H1 (cell line): ENCODE measurements around the gene NR1D2. TPM values are rescaled to one million over a fixed set of nuclear protein-coding genes. Genes with fewer than 3 reads are reported as not detected.

ENCODE experiments used
- BACH1 ChIP-seq: IDR thresholded peaks from 2 replicates; pipeline ENCODE4 v1.6.1; 2012; ENCODE audit warnings: low read length, improper control_type of control experiment
- CBX5 ChIP-seq: fragments of 300-800, 300-1000 bp; sonication (generic); IDR thresholded peaks from 2 replicates; pipeline ENCODE4 v1.7.1; 2016; ENCODE audit warnings: antibody characterized with exemption, low read length, low read depth
- CHD2 ChIP-seq: IDR thresholded peaks from 2 replicates; pipeline ENCODE4 v1.6.1; 2012; ENCODE audit warnings: low read length, improper control_type of control experiment
- CREB1 ChIP-seq: IDR thresholded peaks from 2 replicates; pipeline ENCODE4 v1.6.1; 2012; ENCODE audit warnings: inconsistent platforms
- CTCF ChIP-seq, 3 experiments: IDR thresholded peaks; 1 replicate in 2 of 3; 2 replicates in 1 of 3; pipeline versions ENCODE4 v1.5.1 to v1.6.1; 2011; ENCODE audit warnings: low read length in 3 of 3, mild to moderate bottlenecking in 3 of 3, inconsistent platforms in 2 of 3, low read depth in 1 of 3, moderate library complexity in 1 of 3; ENCODE audit not compliant: insufficient read depth in 1 of 3; ENCODE audit errors: control extremely low read depth in 1 of 3
- FOSL1 ChIP-seq: IDR thresholded peaks from 2 replicates; pipeline ENCODE4 v1.6.1; 2011; ENCODE audit warnings: mild to moderate bottlenecking, low read depth, low read length, moderate library complexity; ENCODE audit not compliant: insufficient read depth
- GABPA ChIP-seq: IDR thresholded peaks from 2 replicates; pipeline ENCODE4 v1.6.1; 2011; ENCODE audit warnings: mild to moderate bottlenecking, low read length, moderate library complexity, borderline replicate concordance; ENCODE audit not compliant: insufficient read depth
- GTF2F1 ChIP-seq: IDR thresholded peaks from 2 replicates; pipeline ENCODE4 v1.6.1; 2012; ENCODE audit warnings: low read depth, low read length, improper control_type of control experiment, borderline replicate concordance
- JUN ChIP-seq: IDR thresholded peaks from 2 replicates; pipeline ENCODE4 v1.6.1; 2011; ENCODE audit warnings: low read depth, mild to moderate bottlenecking, improper control_type of control experiment, low read length
- KDM1A ChIP-seq: fragments of 200-600, 300-600 bp; sonication (generic); IDR thresholded peaks from 2 replicates; pipeline ENCODE4 v1.7.1; 2016; ENCODE audit warnings: mild to moderate bottlenecking, low read length, borderline replicate concordance
- KDM5A ChIP-seq: fragments of 200-600 bp; IDR thresholded peaks from 2 replicates; pipeline ENCODE4 v1.7.1; 2012; ENCODE audit warnings: mild to moderate bottlenecking, low read length, inconsistent platforms, mixed read lengths
- MAFK ChIP-seq: IDR thresholded peaks from 2 replicates; pipeline ENCODE4 v1.6.1; 2012; ENCODE audit warnings: low read depth, mild to moderate bottlenecking, improper control_type of control experiment, low read length
- NRF1 ChIP-seq: IDR thresholded peaks from 2 replicates; pipeline ENCODE4 v1.6.1; 2011; ENCODE audit warnings: mild to moderate bottlenecking, low read depth, low read length, improper control_type of control experiment
- PHF8 ChIP-seq: fragments of 200-600 bp; sonication (generic); conservative IDR thresholded peaks from 2 replicates; pipeline ENCODE4 v1.7.1; 2012; ENCODE audit warnings: low read depth, mild to moderate bottlenecking, inconsistent platforms, low read length, moderate library complexity
- POLR2A ChIP-seq, 2 experiments: IDR thresholded peaks; 1 replicate in 1 of 2; 2 replicates in 1 of 2; pipeline ENCODE4 v1.6.1; 2011; ENCODE audit warnings: low read depth in 2 of 2, low read length in 2 of 2, mild to moderate bottlenecking in 2 of 2; ENCODE audit errors: control extremely low read depth in 1 of 2
- POLR2AphosphoS5 ChIP-seq: IDR thresholded peaks from 2 replicates; pipeline ENCODE4 v1.6.1; 2011; ENCODE audit warnings: low read depth, low read length
- POU5F1 ChIP-seq: IDR thresholded peaks from 2 replicates; pipeline ENCODE4 v1.6.1; 2011; ENCODE audit warnings: low read depth, mild to moderate bottlenecking, low read length, moderate library complexity
- RFX5 ChIP-seq: IDR thresholded peaks from 2 replicates; pipeline ENCODE4 v1.6.1; 2011; ENCODE audit warnings: low read depth, low read length, improper control_type of control experiment, borderline replicate concordance
- RXRA ChIP-seq: IDR thresholded peaks from 2 replicates; pipeline ENCODE4 v1.6.1; 2011; ENCODE audit warnings: low read depth, mild to moderate bottlenecking, low read length, moderate library complexity; ENCODE audit not compliant: insufficient read depth
- SIN3A ChIP-seq, 2 experiments: IDR thresholded peaks in 1 of 2; conservative IDR thresholded peaks in 1 of 2; 2 replicates each; pipeline ENCODE4 v1.6.1; 2011 to 2012; ENCODE audit warnings: low read length in 2 of 2, improper control_type of control experiment in 1 of 2, low read depth in 1 of 2, mild to moderate bottlenecking in 1 of 2
- SIRT6 ChIP-seq: IDR thresholded peaks from one replicate; pipeline ENCODE4 v1.7.1; 2012; ENCODE audit warnings: low read length, inconsistent platforms
- SIX5 ChIP-seq: IDR thresholded peaks from 2 replicates; pipeline ENCODE4 v1.6.1; 2011; ENCODE audit warnings: mild to moderate bottlenecking, low read depth, low read length
- SP4 ChIP-seq: IDR thresholded peaks from 2 replicates; pipeline ENCODE4 v1.6.1; 2012; ENCODE audit warnings: low read length, inconsistent platforms
- polyA plus RNA-seq, 7 experiments: library from polyadenylated mRNA; depleted of rRNA in 3 of 7; stranded (reverse) in 5 of 7; unstranded in 2 of 7; fragments of >200 nt in 5 of 7; fragments of 200-250 nt in 2 of 7; gene quantifications; 1 replicate in 5 of 7; 2 replicates in 1 of 7; 4 replicates in 1 of 7; pipeline versions ENCODE4 v1.2.1 to v1.2.3, GENCODE V29; 2011 to 2013; ENCODE audit warnings: missing spikeins in 2 of 7, mixed read lengths in 2 of 7
- total RNA-seq: library from RNA; stranded (reverse); fragmentation: NEBNext Ultra II Directional; extraction: Animal tissue kit (Norgen Biotek cat#: 25700); gene quantifications from 2 replicates; pipeline ENCODE4 v1.2.1, GENCODE V29; 2021

NR1D2 gene
- total and polyA plus RNA-seq, 2 of the 8 experiments (the other 6 are each of a cell fraction or from before 2014, with no cell fraction given): 5.9 to 21.7 TPM

- no peak for TF ChIP-seq MAFK
- no peak for TF ChIP-seq POU5F1
- no peak for TF ChIP-seq RFX5
- TF ChIP-seq SP4: no peak
- no peak for TF ChIP-seq CHD2
- TF ChIP-seq POLR2A (IDR thresholded peaks at IDR 0.05; ENCODE audit: control extremely low read depth in 1 of 2, low read depth in 2 of 2, low read length in 2 of 2): no peak
- TF ChIP-seq SIX5: no peak
- no peak for TF ChIP-seq CTCF (IDR thresholded peaks at IDR 0.05; ENCODE audit: control extremely low read depth in 1 of 3, insufficient read depth in 1 of 3, low read depth in 1 of 3, low read length in 3 of 3)
- no peak for TF ChIP-seq CBX5
- no peak; the same call in 1 of the 2 replicates for TF ChIP-seq BACH1
- TF ChIP-seq GTF2F1: no peak
- peak; percentile 60; the same call in 1 of the 2 replicates for TF ChIP-seq PHF8
- no peak for TF ChIP-seq CREB1
- TF ChIP-seq POLR2AphosphoS5: no peak
- no peak for TF ChIP-seq JUN
- TF ChIP-seq GABPA: no peak
- TF ChIP-seq NRF1: no peak
- peak in 1 of 2 experiments; percentile 73; a peak in 2 of 4 replicates for TF ChIP-seq SIN3A (conservative IDR thresholded peaks at IDR 0.05 in 1 of 2, IDR thresholded peaks at IDR 0.05 in 1 of 2; ENCODE audit: low read depth in 1 of 2, low read length in 2 of 2)
- TF ChIP-seq SIRT6: no peak
- no peak for TF ChIP-seq FOSL1
- no peak for TF ChIP-seq KDM1A
- no peak for TF ChIP-seq KDM5A
- no peak for TF ChIP-seq RXRA
Observed at GRCh38 chr3:23916152-23916885, 28.8 kb upstream of the NR1D2 start (continued).
